Dedifferentiated amniotic fluid mesenchymal stem cell (primary cell): ENCODE data around the gene PUM1.
"Not testable (repeated sequence)": the region's sequence is repeated elsewhere in the genome, so short reads cannot be mapped to it uniquely, and the experiment has no call there.

Experiments used
- DNase-seq: peaks from one replicate; pipeline ENCODE4 v3.0.0-alpha.2; 2016; ENCODE audit errors: extremely low spot score

Gene PUM1

GRCh38 chr1:31064718-31065309, 703 bp downstream of the PUM1 start:
- DNase-seq: no peak

DNA sequence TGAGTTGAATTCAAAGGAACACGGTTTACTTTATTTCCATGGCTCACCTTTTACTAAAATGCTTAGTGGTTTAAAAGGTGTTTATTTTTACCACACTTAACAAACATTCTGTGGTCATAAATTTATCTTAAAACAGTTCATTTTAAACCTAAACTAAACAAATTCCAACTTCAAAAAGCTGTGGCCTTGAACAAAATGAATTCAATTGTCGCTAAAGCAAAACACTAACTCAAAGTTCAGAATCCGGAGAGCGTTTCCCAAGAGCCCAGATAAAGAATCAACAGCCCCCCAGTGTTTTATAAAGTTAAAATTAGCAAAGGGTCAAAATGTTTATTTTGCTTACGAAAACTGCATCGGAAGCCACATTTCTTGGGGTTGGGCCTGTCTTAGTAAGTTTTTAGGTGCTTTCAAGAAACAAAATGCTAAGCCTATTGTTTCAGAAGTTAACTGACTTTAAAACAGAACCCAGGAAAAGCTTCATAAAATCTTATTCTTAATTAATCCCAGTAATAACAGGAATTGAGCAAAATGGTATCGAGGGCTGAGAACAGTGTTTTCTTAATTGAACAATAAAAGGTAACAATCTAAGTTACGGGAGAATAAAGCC, 1.3 kb downstream of the PUM1 start:
- no peak for DNase-seq

- DNase-seq: no peak
Measured at GRCh38 chr1:31063631-31064030, 1.9 kb downstream of the PUM1 start.

DNA sequence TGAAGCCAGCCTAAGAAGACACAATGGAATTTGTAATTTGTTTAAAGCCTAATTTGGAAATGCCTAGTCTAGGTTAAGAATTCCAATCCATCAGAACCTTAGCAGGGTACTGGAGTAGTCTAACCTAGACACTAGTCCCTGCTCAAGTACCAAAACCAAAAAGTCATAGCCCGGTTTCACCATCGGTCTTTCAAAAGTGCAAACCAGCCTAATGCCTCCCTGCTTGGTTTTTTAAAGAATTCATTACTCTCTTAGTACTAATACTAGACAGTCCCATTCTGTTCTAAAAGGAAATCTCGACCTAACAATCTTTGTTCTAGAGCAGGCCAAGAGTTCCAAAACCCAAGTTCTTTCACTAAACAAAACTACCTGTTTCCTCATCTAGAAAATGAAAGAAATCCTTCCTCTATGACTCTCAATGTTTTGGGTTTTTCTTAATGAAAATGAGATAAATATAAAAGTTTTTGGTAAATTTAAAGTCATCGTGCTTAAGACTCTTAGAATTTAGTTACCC, 2.6 kb downstream of the PUM1 start:
- no peak for DNase-seq

DNA sequence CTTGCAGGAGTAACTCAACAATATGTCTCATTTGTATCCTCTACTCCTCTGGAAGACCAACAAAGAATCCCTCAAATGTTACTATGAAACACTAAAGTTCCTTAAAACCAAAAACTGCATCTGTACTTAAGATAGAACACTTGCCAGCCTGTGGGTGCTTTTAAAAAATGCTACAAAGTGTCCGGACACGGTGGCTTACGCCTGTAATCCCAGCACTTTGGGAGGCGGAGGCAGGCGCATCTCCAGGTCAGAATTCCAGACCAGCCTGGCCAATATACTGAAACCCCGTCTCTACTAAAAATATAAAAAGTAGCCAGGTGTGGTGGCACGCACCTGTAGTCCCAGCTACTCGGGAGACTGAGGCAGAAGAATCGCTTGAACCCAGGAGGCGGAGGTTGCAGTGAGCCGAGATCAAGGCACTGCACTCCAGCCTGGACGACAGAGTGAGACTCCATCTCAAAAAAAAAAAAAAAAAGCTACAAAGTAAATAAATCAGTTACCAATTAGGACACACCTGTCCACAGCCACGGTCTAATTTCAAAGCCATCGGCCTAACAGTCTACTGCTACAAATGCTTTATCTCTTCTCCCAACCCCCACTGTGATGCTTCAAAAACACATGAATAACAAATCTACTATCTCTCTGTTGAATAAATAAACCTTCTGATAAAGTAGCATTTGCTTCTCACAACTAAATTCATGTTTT, 3.2 kb downstream of the PUM1 start:
- not testable (repeated sequence) for DNase-seq

DNA sequence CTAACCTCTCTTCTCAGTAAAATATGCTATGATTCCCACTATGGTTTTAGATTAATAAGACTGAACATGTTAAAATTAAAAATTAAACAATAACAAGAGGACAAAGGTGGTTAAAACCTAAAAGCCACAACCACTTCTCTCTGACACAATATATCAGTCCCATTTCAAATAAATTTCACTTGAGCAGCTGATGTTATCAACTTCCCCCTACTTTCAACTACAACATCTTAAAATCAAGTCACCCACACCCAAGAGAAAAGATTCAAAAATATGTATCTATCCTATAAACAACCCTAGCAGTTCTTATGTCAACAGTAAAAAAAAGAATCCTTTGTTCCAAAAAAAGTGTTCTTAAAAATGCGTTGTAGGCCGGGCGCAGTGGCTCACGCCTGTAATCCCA, 7.5 kb downstream of the PUM1 start:
- DNase-seq: no peak

DNA sequence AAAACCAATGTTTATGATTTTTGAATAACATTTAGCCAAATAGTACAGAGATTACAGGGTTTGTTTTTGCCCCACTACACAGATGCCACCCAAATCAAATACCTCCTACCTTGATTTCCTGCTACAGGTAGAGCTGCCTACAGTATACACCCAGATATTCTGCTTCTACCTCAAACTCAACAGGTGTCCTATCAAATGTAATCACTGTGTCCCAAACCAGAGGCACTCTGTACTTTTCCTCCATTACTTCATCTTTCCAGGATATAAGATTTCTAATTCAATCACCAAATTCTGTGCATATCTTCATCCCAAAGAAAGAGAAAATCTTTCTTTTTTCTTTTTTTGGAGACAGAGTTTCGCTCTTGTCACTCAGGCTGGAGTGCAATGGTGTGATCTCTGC, 9.6 kb downstream of the PUM1 start:
- DNase-seq: no peak

- no peak for DNase-seq
Measured at GRCh38 chr1:31055501-31055900, 10.0 kb downstream of the PUM1 start.

- no peak for DNase-seq
Measured at GRCh38 chr1:31054958-31055481, 10.5 kb downstream of the PUM1 start.

GRCh38 chr1:31054349-31054748, 11.2 kb downstream of the PUM1 start:
- DNase-seq: no peak

- not testable (repeated sequence) for DNase-seq
Measured at GRCh38 chr1:31052613-31053012, 12.9 kb downstream of the PUM1 start.

DNA sequence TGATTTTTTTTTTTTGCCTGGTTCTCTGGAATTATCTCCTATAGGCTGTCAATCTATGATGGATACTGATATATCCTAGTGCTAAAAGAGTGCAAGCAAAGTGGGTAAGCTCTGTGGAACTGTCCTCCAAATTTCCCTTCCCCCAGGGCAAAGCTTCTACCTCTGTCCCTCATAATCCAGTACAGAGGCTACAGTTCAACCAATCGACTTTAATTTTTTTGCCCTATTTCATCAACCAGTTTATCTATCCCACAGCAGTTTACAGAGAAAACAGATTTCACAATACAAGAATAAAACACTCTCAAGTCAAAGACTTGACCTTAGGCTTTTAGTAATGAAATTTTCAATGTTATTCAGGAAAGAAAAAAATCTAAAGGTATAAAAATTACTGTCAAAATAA, 13.9 kb downstream of the PUM1 start:
- DNase-seq: no peak

DNA sequence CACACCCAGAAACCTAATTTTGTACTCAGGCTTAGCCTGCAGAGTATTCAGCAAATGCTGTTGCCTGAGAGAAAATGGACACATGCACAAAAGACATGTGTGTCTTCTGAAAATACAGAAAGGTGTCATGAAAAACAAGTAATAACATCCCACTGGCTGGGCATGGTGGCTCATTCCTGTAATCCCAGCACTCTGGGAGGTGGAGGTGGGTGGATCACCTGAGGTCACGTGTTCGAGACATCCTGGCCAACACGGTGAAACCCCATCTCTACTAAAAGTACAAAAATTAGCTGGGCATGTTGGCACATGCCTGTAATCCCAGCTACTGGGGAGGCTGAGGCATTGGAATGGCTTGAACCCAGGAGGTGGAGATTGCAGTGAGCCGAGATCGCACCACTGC, 18.0 kb downstream of the PUM1 start:
- not testable (repeated sequence) for DNase-seq

DNA sequence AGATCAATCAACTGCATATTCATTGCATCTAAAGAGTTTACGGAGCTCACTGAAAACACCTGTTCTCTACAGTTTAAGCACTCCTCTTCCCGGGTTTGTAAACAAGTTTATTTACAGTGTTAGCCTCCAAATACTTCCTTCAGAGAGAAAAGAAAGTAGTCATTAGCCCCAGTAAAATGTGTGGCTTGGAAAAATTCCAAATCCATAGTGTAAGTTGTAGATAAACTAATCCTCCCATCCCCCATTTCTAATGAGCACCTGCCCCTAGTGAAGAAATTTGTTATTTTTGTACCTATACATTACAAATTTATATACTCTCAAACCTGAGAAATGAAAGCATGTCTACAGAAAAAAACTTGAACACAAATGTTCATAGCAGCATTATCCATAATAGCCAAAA, 21.9 kb downstream of the PUM1 start:
- no peak for DNase-seq

DNA sequence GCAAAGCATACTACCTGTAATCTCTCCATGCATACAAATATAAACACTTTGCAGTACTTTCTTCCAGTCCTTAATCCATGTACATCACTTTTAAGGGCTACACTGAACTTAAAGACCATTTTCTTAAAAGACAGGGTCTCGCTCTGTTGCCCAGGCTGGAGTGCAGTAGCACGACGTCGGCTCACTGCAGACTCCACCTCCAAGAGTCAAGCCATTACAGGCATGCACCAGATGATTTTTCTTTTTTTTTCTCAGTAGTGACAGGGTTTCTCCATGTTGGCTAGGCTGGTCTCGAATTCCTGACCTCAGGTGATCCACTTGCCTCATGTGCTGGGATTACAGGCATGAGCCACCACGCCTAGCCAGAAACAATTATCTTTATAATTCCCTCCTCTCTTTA, 22.9 kb downstream of the PUM1 start:
- DNase-seq: no peak

DNA sequence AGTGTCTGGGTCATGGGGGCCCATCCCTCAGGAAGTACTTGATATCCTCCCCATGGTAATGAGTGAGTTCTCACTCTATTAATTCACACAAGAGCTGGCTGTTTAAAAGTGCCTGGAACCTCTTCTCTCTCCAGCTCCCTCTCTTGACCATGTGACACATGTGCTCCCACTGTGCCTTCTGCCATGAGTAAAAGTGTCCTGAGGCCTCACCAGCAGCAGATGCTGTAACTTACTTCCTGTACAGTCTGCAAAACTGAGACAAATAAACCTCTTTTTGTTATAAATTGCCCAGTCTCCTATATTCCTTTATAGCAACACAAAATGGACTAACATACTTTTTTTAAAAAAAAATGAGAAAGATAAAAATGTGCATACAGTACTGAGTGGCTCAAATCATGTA, 24.0 kb downstream of the PUM1 start:
- DNase-seq: no peak

DNA sequence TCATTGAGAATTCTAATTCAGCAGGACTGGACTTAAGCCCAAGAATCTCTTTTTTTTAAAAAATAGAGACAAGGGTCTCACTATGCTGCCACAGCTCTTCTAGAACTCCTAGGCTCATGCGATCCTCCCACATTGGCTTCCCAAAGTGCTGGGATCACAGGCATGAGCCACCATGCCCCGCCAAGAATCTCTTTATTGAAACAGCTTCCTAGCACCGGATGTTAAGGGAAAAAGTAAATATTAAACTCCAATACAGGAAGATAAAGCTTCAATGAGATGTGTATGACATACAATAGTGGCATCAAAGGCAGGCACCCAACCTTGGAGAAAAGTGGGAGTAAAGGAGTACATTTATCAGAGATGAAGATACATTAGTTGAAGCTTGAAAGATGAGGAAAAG, 25.5 kb downstream of the PUM1 start:
- no peak for DNase-seq

DNA sequence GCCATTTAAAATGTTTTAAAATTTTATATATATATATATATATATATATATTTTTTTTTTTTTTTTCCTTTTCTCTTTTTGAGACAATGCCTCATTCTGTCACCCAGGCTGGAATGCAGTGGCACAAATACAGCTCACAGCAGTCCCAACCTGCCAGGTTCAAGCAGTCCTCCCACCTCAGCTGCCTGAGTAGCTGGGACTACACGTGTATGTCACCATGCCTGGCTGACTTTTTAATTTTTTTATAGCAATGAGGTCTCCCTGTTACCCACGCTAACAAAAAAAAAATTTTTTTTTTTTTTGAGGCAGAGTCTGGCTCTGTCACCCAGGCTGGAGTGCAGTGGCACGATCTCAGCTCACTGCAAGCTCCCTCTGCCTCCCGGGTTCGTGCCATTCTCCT, 26.6 kb downstream of the PUM1 start:
- DNase-seq: not testable (repeated sequence)

GRCh38 chr1:31038360-31038759, 27.2 kb downstream of the PUM1 start:
- DNase-seq: peak; percentile 51

DNA sequence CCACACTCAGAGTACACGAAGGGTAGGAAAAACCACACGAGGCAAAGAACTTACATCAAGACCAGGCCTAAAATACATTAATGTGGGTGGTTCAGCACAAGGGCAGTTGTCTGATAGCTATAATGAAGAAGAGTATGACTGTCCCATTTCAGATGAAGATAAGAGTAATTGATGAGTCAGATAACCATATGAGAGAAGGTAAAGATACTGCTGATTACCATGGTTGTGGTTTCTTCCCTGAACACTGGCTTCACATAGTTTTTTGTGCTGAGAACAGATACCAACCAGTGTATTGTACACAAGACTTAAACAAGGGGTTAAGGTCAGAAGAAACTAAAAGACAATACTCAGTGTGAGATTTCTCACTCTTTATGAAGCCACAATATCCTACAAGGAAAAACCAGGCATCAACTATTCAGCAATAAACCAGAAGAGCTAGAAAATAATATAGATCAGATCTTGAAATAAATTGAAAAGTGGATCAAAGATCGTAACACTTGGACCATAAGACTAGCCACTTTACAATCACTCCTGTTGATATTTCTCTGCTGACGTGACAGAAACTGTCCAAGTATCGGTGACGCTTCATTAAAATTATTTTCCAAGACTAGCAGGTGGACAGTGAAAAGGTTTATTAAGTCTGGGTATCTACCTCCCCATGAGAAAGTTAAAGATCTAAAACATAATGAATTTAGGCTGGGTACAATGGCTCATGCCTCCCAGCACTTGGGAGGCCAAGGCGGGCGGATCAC, 28.6 kb downstream of the PUM1 start:
- DNase-seq: no peak

- DNase-seq: no peak
Measured at GRCh38 chr1:31033598-31033997, 31.9 kb downstream of the PUM1 start.

- DNase-seq: no peak
Measured at GRCh38 chr1:31032266-31032665, 33.3 kb downstream of the PUM1 start.
